Fibroblast of pulmonary artery (primary cell): ENCODE results near the gene CCDC32.
"Not testable (repeated sequence)": the region's sequence is repeated elsewhere in the genome, so short reads cannot be mapped to it uniquely, and the experiment has no call there.

Experiments
- DNase-seq: peaks from one replicate; pipeline ENCODE4 v3.0.0-alpha.2; 2010; ENCODE audit warnings: low read depth
- H3K4me3 ChIP-seq: replicated peaks from 2 replicates; pipeline ENCODE4 v1.5.1; 2011; ENCODE audit warnings: low read depth, mild to moderate bottlenecking, control low read depth, low read length, moderate library complexity
- CTCF ChIP-seq: IDR thresholded peaks from 2 replicates; pipeline ENCODE4 v1.5.1; 2011; ENCODE audit warnings: mild to moderate bottlenecking, control low read depth, low read length, inconsistent platforms; ENCODE audit errors: missing control alignments

CCDC32 gene

GRCh38 chr15:40590667-40591050, 25.8 kb upstream of the CCDC32 start:
- peak; percentile 36 for DNase-seq
- peak overlapping the region; percentile 53 for H3K4me3 ChIP-seq
- TF ChIP-seq CTCF = no peak

- no peak for TF ChIP-seq CTCF
- no peak overlapping the region for H3K4me3 ChIP-seq
- no peak for DNase-seq
Measured at GRCh38 chr15:40584191-40584590, 19.3 kb upstream of the CCDC32 start.

DNA sequence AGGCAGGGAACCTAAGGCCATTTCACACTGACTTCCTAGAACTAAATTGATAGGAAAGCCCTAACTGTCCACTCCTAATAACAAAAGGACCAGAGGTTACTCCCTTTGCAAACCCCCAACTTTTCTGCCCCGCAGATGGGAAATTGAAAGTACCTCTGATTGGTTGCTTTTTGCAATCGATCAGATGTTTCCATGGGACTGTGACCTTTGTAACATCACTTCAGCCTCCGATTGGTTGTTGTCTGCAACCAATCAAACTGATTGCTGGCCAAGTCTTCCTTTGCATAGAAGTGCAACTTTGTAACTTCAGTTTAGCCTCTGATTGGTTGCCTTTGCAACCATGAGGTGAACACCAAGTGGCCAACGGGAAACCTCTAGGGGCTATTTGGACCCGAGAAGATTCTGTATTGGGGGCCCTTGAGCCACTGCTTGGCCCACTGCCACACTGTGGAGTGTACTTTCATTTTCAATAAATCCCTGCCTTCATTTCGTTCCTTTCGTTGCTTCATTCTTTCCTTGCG, 17.9 kb upstream of the CCDC32 start:
- no peak for DNase-seq
- no peak for TF ChIP-seq CTCF
- H3K4me3 ChIP-seq = no peak overlapping the region

GRCh38 chr15:40581796-40582195, 17.0 kb upstream of the CCDC32 start:
- not testable (repeated sequence) for DNase-seq, H3K4me3 ChIP-seq

- H3K4me3 ChIP-seq = no peak overlapping the region
- no peak for DNase-seq
- no peak for TF ChIP-seq CTCF
Measured at GRCh38 chr15:40578892-40579291, 14.1 kb upstream of the CCDC32 start.

DNA sequence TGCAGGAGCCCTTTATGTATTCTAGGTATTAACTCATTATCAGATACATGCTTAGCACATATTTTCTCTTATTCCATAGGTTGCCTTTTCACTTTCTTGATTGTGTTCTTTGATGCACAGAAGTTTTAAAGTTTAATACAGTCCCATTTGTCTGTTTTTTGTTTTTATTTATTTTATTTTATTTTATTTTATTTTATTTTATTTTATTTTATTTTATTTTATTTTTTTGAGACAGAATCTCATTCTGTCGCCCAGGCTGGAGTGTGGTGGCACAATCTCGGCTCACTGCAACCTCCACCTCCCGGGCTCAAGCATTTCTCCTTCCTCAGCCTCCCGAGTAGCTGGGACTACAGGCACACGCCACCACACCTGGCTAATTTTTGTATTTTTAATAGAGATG, 12.1 kb upstream of the CCDC32 start:
- H3K4me3 ChIP-seq = not testable (repeated sequence)

DNA sequence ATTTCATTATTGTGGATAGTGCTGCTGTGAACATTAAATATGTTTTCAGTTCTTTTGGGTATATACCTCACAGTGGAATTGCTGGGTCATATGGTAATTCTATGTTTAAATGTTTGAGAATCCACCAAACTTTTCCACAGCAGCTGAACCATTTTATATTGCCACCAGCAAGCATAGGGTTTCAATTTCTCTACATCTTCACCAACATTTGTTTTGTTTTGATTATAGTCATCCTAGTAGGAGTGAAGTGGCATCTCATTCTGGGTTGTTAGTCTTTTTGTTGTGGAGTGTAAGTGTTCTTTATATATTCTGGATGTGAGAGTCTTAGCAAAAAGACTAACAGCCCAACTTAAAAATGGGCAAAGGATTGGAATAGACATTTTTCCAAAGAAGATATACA, 10.3 kb upstream of the CCDC32 start:
- no peak overlapping the region for H3K4me3 ChIP-seq
- DNase-seq = no peak
- TF ChIP-seq CTCF = no peak

More for the DNA sequence above, 12.1 kb upstream of the CCDC32 start:
- DNase-seq = not testable (repeated sequence)

GRCh38 chr15:40569129-40569953, 4.5 kb upstream of the CCDC32 start, which contains the start of gene RPUSD2:
Gene RPUSD2 (plus strand): TSS chr15:40569299. CDS start chr15:40569338, 39 bp downstream.
- DNase-seq = peak; percentile 90
- H3K4me3 ChIP-seq = peak within 1 kb of the TSS; percentile 94
- TF ChIP-seq CTCF = no peak
